Karpas-422 (cell line): ENCODE measurements around the gene RREB1. TPM values are rescaled to one million over a fixed set of nuclear protein-coding genes. Genes with fewer than 3 reads are reported as not detected.
A peak's percentile ranks its signal among the peaks of the same experiment; 100 is the strongest.

Source experiments
- DNase-seq: peaks from one replicate; pipeline ENCODE4 v3.0.0-alpha.2; 2015
- H2AFZ ChIP-seq: fragments of 200-600 bp; sonication (generic); 2 replicates; pipeline ENCODE4 v1.6.1; 2014; ENCODE audit warnings: antibody characterized with exemption, low read length, mixed read lengths
- H3K27ac ChIP-seq: fragments of 200-600 bp; sonication (generic); 2 replicates; pipeline ENCODE4 v1.5.1; 2014; ENCODE audit warnings: mild to moderate bottlenecking, low read length, moderate library complexity
- H3K27me3 ChIP-seq: fragments of 200-600 bp; sonication (generic); 2 replicates; pipeline ENCODE4 v1.6.1; 2014; ENCODE audit warnings: low read length, mixed read lengths
- H3K36me3 ChIP-seq: fragments of 200-600 bp; sonication (generic); 2 replicates; pipeline ENCODE4 v1.6.1; 2014; ENCODE audit warnings: low read length, mixed read lengths; ENCODE audit not compliant: insufficient read depth
- H3K4me1 ChIP-seq: fragments of 200-600 bp; sonication (generic); 2 replicates; pipeline ENCODE4 v1.6.1; 2014; ENCODE audit warnings: mild to moderate bottlenecking, low read length, mixed read lengths
- H3K4me2 ChIP-seq: fragments of 200-600 bp; sonication (generic); 2 replicates; pipeline ENCODE4 v1.6.1; 2014; ENCODE audit warnings: low read length, low read depth, mild to moderate bottlenecking; ENCODE audit not compliant: poor library complexity, severe bottlenecking
- H3K4me3 ChIP-seq: fragments of 200-600 bp; sonication (generic); 2 replicates; pipeline ENCODE4 v1.5.1; 2014; ENCODE audit warnings: mild to moderate bottlenecking, antibody characterized with exemption, low read length, mixed read lengths
- H3K79me2 ChIP-seq: fragments of 200-600 bp; sonication (generic); 2 replicates; pipeline ENCODE4 v1.6.1; 2014; ENCODE audit warnings: mild to moderate bottlenecking, low read length, mixed read lengths
- H3K9ac ChIP-seq: fragments of 200-600 bp; sonication (generic); 2 replicates; pipeline ENCODE4 v1.6.0; 2014; ENCODE audit warnings: low read length
- H3K9me2 ChIP-seq: fragments of 200-600 bp; sonication (generic), shearing (Covaris generic); replicated peaks from 2 replicates; pipeline ENCODE4 v1.6.0; 2014; ENCODE audit warnings: mild to moderate bottlenecking, low read length, moderate library complexity; ENCODE audit not compliant: insufficient read depth
- H3K9me3 ChIP-seq: fragments of 300-700, 200-600 bp; sonication (generic); 2 replicates; pipeline ENCODE4 v1.6.1; 2014; ENCODE audit warnings: low read length, mixed read lengths
- H4K20me1 ChIP-seq: fragments of 200-600 bp; sonication (generic); 2 replicates; pipeline ENCODE4 v1.6.1; 2014; ENCODE audit warnings: mild to moderate bottlenecking, antibody characterized with exemption, low read length, low read depth; ENCODE audit not compliant: insufficient read depth
- total RNA-seq: library from RNA; depleted of rRNA; stranded (reverse); fragments of >200 nt; shearing (Covaris generic); gene quantifications from 2 replicates; pipeline ENCODE4 v1.2.3, GENCODE V29; 2014; ENCODE audit warnings: low replicate concordance

RREB1 gene
- total RNA-seq, 1 experiment from 2014 or later: 5.0 TPM

- no peaks in the 10 kb centered on the region for H3K79me2 ChIP-seq
- no peaks in the 10 kb centered on the region for H3K27me3 ChIP-seq
- no peak for DNase-seq
- peaks cover 8% of the 10 kb centered on the region; the same call in 1 of the 2 replicates for H3K9me3 ChIP-seq
- H3K36me3 ChIP-seq: no peaks in the 10 kb centered on the region
- no peak overlapping the region for H3K4me3 ChIP-seq
- no peak overlapping the region for H2AFZ ChIP-seq
- no peak overlapping the region for H3K4me2 ChIP-seq
- H3K27ac ChIP-seq: no peak overlapping the region
- no peaks in the 10 kb centered on the region for H3K9me2 ChIP-seq
- no peaks in the 10 kb centered on the region for H4K20me1 ChIP-seq
- no peak overlapping the region for H3K9ac ChIP-seq
- peaks cover 9% of the 10 kb centered on the region for H3K4me1 ChIP-seq
These were observed 144.6 kb downstream of the RREB1 start for GRCh38 chr6:7252390-7252789.

DNA sequence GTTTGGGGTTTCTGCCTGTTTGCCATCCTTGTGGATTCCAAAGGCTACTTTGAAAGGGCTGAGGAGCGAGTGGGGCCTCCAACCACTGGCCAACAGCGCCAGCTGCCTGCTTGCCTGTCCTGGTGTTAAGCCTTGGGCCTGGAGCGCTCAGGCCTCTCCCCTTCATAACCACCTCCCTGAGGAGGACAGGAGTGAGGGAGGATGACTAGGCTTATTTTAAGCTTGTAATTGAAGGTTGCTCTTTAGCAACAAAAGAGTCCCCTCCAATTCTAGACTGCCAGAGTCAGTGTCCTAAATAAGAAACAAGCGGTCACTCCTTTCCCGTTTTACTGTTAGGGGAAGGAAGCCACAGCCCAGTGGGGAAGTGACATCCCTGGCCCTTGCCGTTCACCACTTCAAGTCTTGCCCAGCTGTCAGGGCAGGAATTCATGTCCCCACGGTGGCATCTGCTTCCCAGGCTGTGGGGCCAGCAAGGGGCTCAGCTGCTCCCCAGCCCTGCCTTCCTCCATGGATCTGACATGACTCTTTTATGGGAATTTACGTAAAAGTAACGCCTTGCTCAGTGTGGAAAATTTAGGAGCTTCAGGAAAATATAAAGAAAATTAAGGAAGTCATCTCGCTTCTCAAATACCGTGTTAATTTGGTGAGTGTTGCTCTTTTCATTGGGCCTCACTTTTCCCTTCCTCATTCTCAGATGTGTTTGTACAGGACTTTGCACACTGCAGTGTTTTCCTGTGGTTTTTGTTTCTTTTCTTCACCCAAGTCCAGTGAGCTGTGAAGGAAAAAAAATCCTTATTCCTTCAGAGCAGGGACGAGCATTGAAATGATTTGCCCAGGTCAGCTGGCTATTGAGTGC is 147.4 kb downstream of the RREB1 start:
- no peak overlapping the region for H3K4me2 ChIP-seq
- no peaks in the 10 kb centered on the region for H3K79me2 ChIP-seq
- H3K4me3 ChIP-seq: no peak overlapping the region
- H3K27me3 ChIP-seq: no peaks in the 10 kb centered on the region
- no peaks in the 10 kb centered on the region for H3K9me2 ChIP-seq
- H3K4me1 ChIP-seq: peaks cover 4% of the 10 kb centered on the region
- H3K9ac ChIP-seq: no peak overlapping the region
- no peak for DNase-seq
- no peak overlapping the region for H2AFZ ChIP-seq
- no peaks in the 10 kb centered on the region for H3K36me3 ChIP-seq
- H3K9me3 ChIP-seq: peaks cover 8% of the 10 kb centered on the region; the same call in 1 of the 2 replicates
- no peak overlapping the region for H3K27ac ChIP-seq
- H4K20me1 ChIP-seq: no peaks in the 10 kb centered on the region

DNA sequence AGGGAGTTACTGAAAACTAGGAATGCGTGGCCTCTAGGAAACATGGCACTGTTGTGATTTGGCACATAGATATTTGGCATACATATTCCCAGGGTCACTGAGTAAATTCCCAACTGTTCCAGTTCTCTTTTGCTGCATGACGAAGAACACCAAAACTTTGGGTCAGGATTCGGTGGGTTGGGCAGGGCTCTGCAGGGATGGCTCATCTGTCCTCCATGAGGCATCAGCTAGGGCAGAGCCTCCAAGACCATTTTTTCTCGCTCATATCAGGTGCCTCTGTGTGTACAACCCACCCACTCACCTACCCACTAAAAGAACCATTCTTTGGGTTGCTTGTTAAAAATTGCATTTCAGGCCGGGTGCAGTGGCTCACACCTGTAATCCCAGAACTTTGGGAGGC is 148.2 kb downstream of the RREB1 start:
- Histone ChIP-seq H3K4me2 (no peak overlapping the region), H3K27me3 (no peaks in the 10 kb centered on the region), H3K9me2 (no peaks in the 10 kb centered on the region), H3K4me3 (no peak overlapping the region), H2AFZ (no peak overlapping the region), H3K27ac (no peak overlapping the region), H3K9ac (no peak overlapping the region), H3K9me3 (peaks cover 8% of the 10 kb centered on the region; the same call in 1 of the 2 replicates), H3K4me1 (peaks cover 2% of the 10 kb centered on the region; the same call in 1 of the 2 replicates), H3K79me2 (no peaks in the 10 kb centered on the region), H3K36me3 (no peaks in the 10 kb centered on the region), H4K20me1 (no peaks in the 10 kb centered on the region)
- no peak for DNase-seq

DNA sequence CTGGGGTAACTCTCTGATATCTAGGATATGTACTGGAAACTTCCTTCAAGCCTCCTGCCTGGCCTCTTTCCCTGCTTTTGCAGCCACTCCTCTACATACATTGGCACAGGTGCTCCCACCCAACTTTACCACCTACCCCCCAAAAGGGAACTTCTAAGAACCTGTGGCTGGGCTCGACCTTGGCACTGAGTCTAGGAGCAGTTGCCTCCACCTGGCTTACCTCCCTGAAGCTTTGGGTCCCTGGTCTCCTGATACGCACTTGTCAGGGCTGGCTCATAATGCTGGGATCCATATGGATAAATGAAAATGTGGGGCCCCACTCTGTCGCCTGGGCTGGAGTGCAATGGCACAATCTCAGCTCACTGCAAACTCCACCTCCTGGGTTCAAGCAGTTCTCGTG is 149.0 kb downstream of the RREB1 start:
- no peak overlapping the region for H2AFZ ChIP-seq
- H3K27me3 ChIP-seq: no peaks in the 10 kb centered on the region
- H3K4me2 ChIP-seq: no peak overlapping the region
- H3K79me2 ChIP-seq: no peaks in the 10 kb centered on the region
- no peaks in the 10 kb centered on the region for H3K9me2 ChIP-seq
- no peaks in the 10 kb centered on the region for H4K20me1 ChIP-seq
- no peak overlapping the region for H3K9ac ChIP-seq
- no peak overlapping the region for H3K27ac ChIP-seq
- peaks cover 7% of the 10 kb centered on the region; the same call in 1 of the 2 replicates for H3K4me1 ChIP-seq
- peaks cover 8% of the 10 kb centered on the region; the same call in 1 of the 2 replicates for H3K9me3 ChIP-seq
- H3K36me3 ChIP-seq: no peaks in the 10 kb centered on the region
- no peak for DNase-seq
- no peak overlapping the region for H3K4me3 ChIP-seq

GRCh38 chr6:7257521-7258230 is 149.9 kb downstream of the RREB1 start:
- Histone ChIP-seq H3K36me3 (no peaks in the 10 kb centered on the region), H3K27me3 (no peaks in the 10 kb centered on the region), H3K9me3 (peaks cover 8% of the 10 kb centered on the region; the same call in 1 of the 2 replicates), H2AFZ (no peak overlapping the region), H3K4me1 (peaks cover 7% of the 10 kb centered on the region; the same call in 1 of the 2 replicates), H3K79me2 (no peaks in the 10 kb centered on the region), H3K4me3 (no peak overlapping the region), H3K9me2 (no peaks in the 10 kb centered on the region), H3K27ac (no peak overlapping the region), H3K4me2 (no peak overlapping the region), H4K20me1 (no peaks in the 10 kb centered on the region), H3K9ac (no peak overlapping the region)
- no peak for DNase-seq

GRCh38 chr6:7258231-7258763 is 150.5 kb downstream of the RREB1 start:
- H3K9me3 ChIP-seq: peaks cover 8% of the 10 kb centered on the region; the same call in 1 of the 2 replicates
- H3K36me3 ChIP-seq: no peaks in the 10 kb centered on the region
- no peaks in the 10 kb centered on the region for H3K27me3 ChIP-seq
- no peak for DNase-seq
- H3K9ac ChIP-seq: no peak overlapping the region
- no peak overlapping the region for H3K4me2 ChIP-seq
- H2AFZ ChIP-seq: no peak overlapping the region
- no peaks in the 10 kb centered on the region for H4K20me1 ChIP-seq
- peaks cover 7% of the 10 kb centered on the region; the same call in 1 of the 2 replicates for H3K4me1 ChIP-seq
- no peak overlapping the region for H3K4me3 ChIP-seq
- H3K9me2 ChIP-seq: no peaks in the 10 kb centered on the region
- no peak overlapping the region for H3K27ac ChIP-seq
- H3K79me2 ChIP-seq: no peaks in the 10 kb centered on the region

DNA sequence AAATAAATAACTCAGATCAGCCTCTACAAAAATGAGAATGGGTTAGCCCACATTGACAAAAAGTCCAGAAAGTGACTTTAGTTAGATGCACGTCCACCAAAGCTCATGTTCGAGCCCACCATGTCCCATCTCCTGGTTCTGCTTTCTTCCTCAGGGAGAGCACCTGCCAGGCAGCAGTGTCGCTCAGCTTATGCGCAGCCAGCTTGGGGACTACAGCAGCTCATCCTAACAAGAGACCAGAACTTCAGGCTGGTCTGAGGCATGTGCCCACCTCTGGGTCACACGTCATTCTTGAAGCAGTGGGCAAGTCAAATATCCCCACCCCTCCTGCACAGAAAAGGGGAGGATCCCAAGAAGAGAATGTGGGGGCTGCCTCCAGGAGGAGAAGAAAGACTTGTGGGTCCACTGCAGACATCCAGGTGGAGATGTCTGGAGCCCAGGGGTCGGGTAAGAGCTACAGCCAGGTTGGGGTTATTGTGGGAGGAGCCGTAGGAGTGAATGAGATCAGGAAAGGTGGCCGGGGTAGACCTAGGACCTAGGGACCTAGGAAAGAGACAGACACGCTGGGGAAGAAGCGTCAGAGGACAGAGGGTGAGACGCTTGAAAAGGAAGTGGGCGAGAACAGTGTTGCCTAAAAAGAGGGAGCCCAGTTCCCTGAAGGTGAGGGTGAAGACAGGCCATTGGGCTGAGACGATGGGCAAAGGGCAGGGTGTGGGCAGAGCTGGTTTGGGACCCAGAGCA is 152.7 kb downstream of the RREB1 start:
- no peak overlapping the region for H2AFZ ChIP-seq
- H3K9ac ChIP-seq: peak overlapping the region; percentile 41; the same call in 1 of the 2 replicates
- no peaks in the 10 kb centered on the region for H3K79me2 ChIP-seq
- peaks cover 4% of the 10 kb centered on the region; the same call in 1 of the 2 replicates for H3K9me3 ChIP-seq
- no peaks in the 10 kb centered on the region for H3K9me2 ChIP-seq
- no peaks in the 10 kb centered on the region for H3K36me3 ChIP-seq
- no peaks in the 10 kb centered on the region for H4K20me1 ChIP-seq
- H3K27ac ChIP-seq: no peak overlapping the region
- H3K4me1 ChIP-seq: peaks cover 7% of the 10 kb centered on the region; the same call in 1 of the 2 replicates
- H3K4me2 ChIP-seq: peak overlapping the region; percentile 37
- peak overlapping the region; percentile 45; the same call in 1 of the 2 replicates for H3K4me3 ChIP-seq
- DNase-seq: no peak
- H3K27me3 ChIP-seq: no peaks in the 10 kb centered on the region
